OCI-LY7 (cell line): ENCODE results near the gene RAP2B. TPM values are rescaled to one million over a fixed set of nuclear protein-coding genes. Genes with fewer than 3 reads are reported as not detected.

Experiments
- BruUV-seq: library from RNA; stranded (reverse); fragments of 400-500 nt; replicated peaks from 2 replicates; lab custom pipeline; 2021; lab: Mats Ljungman, UMichigan
- CTCF ChIA-PET: fragments of 300-600 bp; sonication (Branson Sonifier 250); formaldehyde crosslinking; loops from one replicate; lab custom pipeline; 2022; ENCODE audit warnings: antibody characterized with exemption; ENCODE audit not compliant: unreplicated experiment; lab: Charles Lee
- POLR2A ChIA-PET: fragments of 300-600 bp; sonication (Branson Sonifier 250); formaldehyde crosslinking; loops from one replicate; lab custom pipeline; 2022; ENCODE audit warnings: antibody characterized with exemption; lab: Charles Lee
- DNase-seq: peaks from one replicate; pipeline ENCODE4 v3.0.0-alpha.2; 2015; ENCODE audit warnings: low spot score
- H2AFZ ChIP-seq: fragments of 200-600 bp; sonication (generic), shearing (Covaris generic); 2 replicates; pipeline ENCODE4 v1.6.1; 2014; ENCODE audit warnings: mild to moderate bottlenecking, antibody characterized with exemption, low read length, moderate library complexity
- H3K27ac ChIP-seq: fragments of 200-600 bp; sonication (generic); 2 replicates; pipeline ENCODE4 v1.5.1; 2014; ENCODE audit warnings: mixed run types, low read depth, mild to moderate bottlenecking, moderate library complexity, low read length, inconsistent platforms; ENCODE audit not compliant: poor library complexity, severe bottlenecking
- H3K36me3 ChIP-seq: fragments of 200-600 bp; sonication (generic); 2 replicates; pipeline ENCODE4 v1.6.1; 2014; ENCODE audit warnings: mild to moderate bottlenecking, antibody characterized with exemption, low read length, moderate library complexity, mixed read lengths; ENCODE audit not compliant: insufficient read depth
- H3K4me1 ChIP-seq: fragments of 200-600 bp; sonication (generic); 2 replicates; pipeline ENCODE4 v1.5.1; 2014; ENCODE audit warnings: mild to moderate bottlenecking, low read length; ENCODE audit not compliant: insufficient read depth, poor library complexity, severe bottlenecking
- H3K4me2 ChIP-seq: fragments of 200-600 bp; sonication (generic); 2 replicates; pipeline ENCODE4 v1.6.1; 2014; ENCODE audit warnings: mild to moderate bottlenecking, low read length
- H3K4me3 ChIP-seq: fragments of 200-600 bp; sonication (generic); 2 replicates; pipeline ENCODE4 v1.5.1; 2014; ENCODE audit warnings: mild to moderate bottlenecking, low read depth, low read length; ENCODE audit not compliant: poor library complexity, severe bottlenecking
- H3K79me2 ChIP-seq: fragments of 200-600 bp; sonication (generic); 2 replicates; pipeline ENCODE4 v1.6.1; 2016; ENCODE audit warnings: low read depth, mild to moderate bottlenecking, low read length, moderate library complexity, mixed read lengths; ENCODE audit not compliant: insufficient read depth
- H3K9me2 ChIP-seq: fragments of 200-600 bp; sonication (generic); 2 replicates; pipeline ENCODE4 v1.6.1; 2016; ENCODE audit warnings: mild to moderate bottlenecking, low read length, mixed read lengths; ENCODE audit not compliant: insufficient read depth
- H3K9me3 ChIP-seq: fragments of 200-600 bp; sonication (generic); 2 replicates; pipeline ENCODE4 v1.6.1; 2014; ENCODE audit warnings: mild to moderate bottlenecking, mixed run types, low read length, mixed read lengths
- H4K20me1 ChIP-seq: fragments of 200-600 bp; sonication (generic); 2 replicates; pipeline ENCODE4 v1.6.1; 2014; ENCODE audit warnings: mild to moderate bottlenecking, antibody characterized with exemption, low read length, moderate library complexity, mixed read lengths; ENCODE audit not compliant: insufficient read depth
- EZH2phosphoT487 ChIP-seq: fragments of 200-600 bp; sonication (generic); IDR thresholded peaks from 2 replicates; pipeline ENCODE4 v1.6.1; 2018; ENCODE audit warnings: low read depth, borderline replicate concordance, mild to moderate bottlenecking, mixed run types, antibody characterized with exemption, low read length, moderate library complexity, mixed read lengths
- intact Hi-C: fragments of 100-400 bp; cut with micrococcal nuclease; formaldehyde crosslinking; loops from one replicate; pipeline ENCODE4 v1.10.0; 2022; ENCODE audit not compliant: unreplicated experiment
- total RNA-seq, 2 experiments: library from RNA; depleted of rRNA in 1 of 2; stranded (reverse); fragments of >200 nt in 1 of 2; shearing (Covaris generic) in 1 of 2; gene quantifications; 2 replicates each; pipeline ENCODE4 v1.2.3, GENCODE V29; 2014 to 2022
- TF ChIP-seq, protein P1 (sequence below): fragments of 200-600 bp; sonication (generic); conservative IDR thresholded peaks from 2 replicates; pipeline ENCODE4 v1.5.1; 2014; ENCODE audit warnings: mild to moderate bottlenecking, antibody characterized with exemption, low read length, moderate library complexity, mixed read lengths

RAP2B gene
- total RNA-seq, 2 experiments from 2014 or later = 11.3 to 15.1 TPM

DNA sequence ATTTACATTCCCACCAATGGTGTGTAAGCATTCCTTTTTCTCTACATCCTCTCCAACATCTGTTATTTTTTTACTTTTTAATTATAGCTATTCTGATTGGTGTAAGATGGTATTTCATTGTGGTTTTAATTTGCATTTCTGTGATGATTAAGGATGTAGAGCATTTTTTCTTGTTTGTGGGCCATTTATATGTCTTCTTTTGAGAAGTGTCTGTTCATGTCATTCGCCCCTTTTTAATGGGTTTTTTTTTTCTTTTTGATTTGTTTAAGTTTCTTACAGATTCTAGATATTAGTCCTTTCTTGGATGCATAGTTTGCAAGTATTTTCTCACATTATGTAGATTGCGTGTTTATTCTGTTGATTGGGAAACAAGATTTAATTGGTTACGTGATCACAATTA is 14.2 kb downstream of the RAP2B start:
- H3K9me3 ChIP-seq = no peaks in the 10 kb centered on the region
- no peak overlapping the region for H2AFZ ChIP-seq
- H3K36me3 ChIP-seq = no peaks in the 10 kb centered on the region
- no peak overlapping the region for H3K4me2 ChIP-seq
- no TSS peak for BruUV-seq
- intact Hi-C loops = no loop called here
- CTCF ChIA-PET = no interaction called here
- H3K4me1 ChIP-seq = no peaks in the 10 kb centered on the region
- no peak for TF ChIP-seq EZH2phosphoT487
- TF ChIP-seq, protein P1, sequence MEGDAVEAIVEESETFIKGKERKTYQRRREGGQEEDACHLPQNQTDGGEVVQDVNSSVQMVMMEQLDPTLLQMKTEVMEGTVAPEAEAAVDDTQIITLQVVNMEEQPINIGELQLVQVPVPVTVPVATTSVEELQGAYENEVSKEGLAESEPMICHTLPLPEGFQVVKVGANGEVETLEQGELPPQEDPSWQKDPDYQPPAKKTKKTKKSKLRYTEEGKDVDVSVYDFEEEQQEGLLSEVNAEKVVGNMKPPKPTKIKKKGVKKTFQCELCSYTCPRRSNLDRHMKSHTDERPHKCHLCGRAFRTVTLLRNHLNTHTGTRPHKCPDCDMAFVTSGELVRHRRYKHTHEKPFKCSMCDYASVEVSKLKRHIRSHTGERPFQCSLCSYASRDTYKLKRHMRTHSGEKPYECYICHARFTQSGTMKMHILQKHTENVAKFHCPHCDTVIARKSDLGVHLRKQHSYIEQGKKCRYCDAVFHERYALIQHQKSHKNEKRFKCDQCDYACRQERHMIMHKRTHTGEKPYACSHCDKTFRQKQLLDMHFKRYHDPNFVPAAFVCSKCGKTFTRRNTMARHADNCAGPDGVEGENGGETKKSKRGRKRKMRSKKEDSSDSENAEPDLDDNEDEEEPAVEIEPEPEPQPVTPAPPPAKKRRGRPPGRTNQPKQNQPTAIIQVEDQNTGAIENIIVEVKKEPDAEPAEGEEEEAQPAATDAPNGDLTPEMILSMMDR = no peak
- no peak overlapping the region for H3K4me3 ChIP-seq
- H3K79me2 ChIP-seq = no peaks in the 10 kb centered on the region
- no peak overlapping the region for H3K27ac ChIP-seq
- H3K9me2 ChIP-seq = no peaks in the 10 kb centered on the region; the same call in 1 of the 2 replicates
- no peaks in the 10 kb centered on the region for H4K20me1 ChIP-seq
- DNase-seq = no peak
- POLR2A ChIA-PET = interaction anchor here (1.1 kb wide), 1 partner anchor 10 kb away, joined by 3 read pairs; no protein-coding TSS in a partner anchor

DNA sequence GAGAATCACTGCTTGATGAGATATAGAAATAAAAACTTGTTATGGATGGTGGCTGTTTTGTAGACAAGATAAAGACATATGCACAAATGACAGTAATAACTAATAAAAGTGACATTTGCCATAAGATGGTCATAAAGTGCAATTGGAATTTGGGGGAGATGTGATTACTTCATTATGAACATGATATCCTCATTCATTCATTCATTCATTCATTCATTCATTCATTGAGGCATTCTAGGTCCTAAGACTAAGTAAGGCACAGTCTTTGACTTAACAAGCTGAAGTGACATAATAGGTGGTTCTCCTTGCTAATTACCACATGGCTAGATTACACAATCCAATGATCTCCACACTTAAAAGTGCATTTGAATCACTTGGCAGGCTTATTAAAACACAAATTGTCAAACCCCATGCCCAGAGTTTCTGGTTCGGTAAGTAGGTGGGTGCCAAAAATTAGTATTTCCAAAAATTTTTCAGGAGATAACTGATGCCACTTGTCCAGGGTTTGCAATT is 18.9 kb downstream of the RAP2B start:
- Histone ChIP-seq H3K4me1 (no peaks in the 10 kb centered on the region), H3K9me3 (no peaks in the 10 kb centered on the region), H3K9me2 (no peaks in the 10 kb centered on the region; the same call in 1 of the 2 replicates), H3K36me3 (no peaks in the 10 kb centered on the region), H3K4me3 (no peak overlapping the region), H4K20me1 (no peaks in the 10 kb centered on the region), H3K27ac (no peak overlapping the region), H3K4me2 (no peak overlapping the region), H2AFZ (no peak overlapping the region), H3K79me2 (no peaks in the 10 kb centered on the region)
- DNase-seq = no peak
- ChIA-PET CTCF (no interaction called here), POLR2A (no interaction called here)
- intact Hi-C loops = no loop called here
- no TSS peak for BruUV-seq
- TF ChIP-seq, protein P1 = no peak
- TF ChIP-seq EZH2phosphoT487 = no peak

DNA sequence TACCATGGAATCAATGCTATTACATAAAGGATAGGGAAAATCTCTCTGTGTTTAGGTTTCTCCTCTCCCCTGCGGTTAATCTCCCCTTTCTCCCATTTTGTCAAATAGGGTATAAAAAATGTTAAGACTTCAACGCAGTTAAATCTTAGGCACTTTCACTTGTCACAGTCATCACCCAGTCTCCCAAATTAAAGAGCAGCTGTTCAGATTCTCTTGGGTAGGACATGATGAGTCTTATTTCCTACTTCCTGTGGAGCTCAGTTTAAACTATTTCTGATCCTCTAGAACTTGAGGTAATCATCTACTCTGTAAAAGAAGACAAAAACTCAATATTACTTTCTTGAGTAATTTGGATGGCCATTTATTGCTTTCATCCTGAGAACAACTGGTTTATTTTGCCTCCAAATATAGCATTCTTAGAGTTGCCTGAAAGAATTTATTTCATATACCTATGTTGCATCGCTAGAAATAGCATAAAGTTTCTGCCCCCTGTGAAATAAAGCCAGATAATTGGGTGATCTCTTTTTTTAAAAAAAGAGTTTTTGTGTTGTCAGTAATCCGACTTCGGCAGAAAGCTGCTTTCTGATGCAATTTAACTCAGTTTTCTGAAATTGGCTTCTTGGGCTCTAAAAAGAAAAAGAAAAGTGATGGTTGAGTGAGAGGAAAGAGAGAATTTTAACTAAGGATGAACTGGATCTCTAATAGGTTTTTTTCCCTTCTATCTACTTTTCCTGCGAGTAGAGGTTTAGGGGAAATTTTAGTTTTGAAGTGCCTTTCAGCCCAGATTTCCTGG is 20.7 kb downstream of the RAP2B start:
- ChIA-PET CTCF (no interaction called here), POLR2A (interaction anchor here (0.6 to 0.7 kb wide), 2 partner anchors 415 to 604 kb away, joined by 3 read pairs; no protein-coding TSS in a partner anchor)

More for the DNA sequence above, 20.7 kb downstream of the RAP2B start:
- Histone ChIP-seq H3K79me2 (no peaks in the 10 kb centered on the region), H3K4me3 (no peak overlapping the region), H3K4me1 (no peaks in the 10 kb centered on the region), H4K20me1 (no peaks in the 10 kb centered on the region), H3K9me2 (no peaks in the 10 kb centered on the region; the same call in 1 of the 2 replicates), H3K9me3 (no peaks in the 10 kb centered on the region), H2AFZ (no peak overlapping the region), H3K36me3 (no peaks in the 10 kb centered on the region), H3K4me2 (no peak overlapping the region), H3K27ac (no peak overlapping the region)
- intact Hi-C loops = no loop called here
- BruUV-seq = no TSS peak
- DNase-seq = no peak
- TF ChIP-seq EZH2phosphoT487 = no peak
